Measurements from ENCODE around the gene HLA-DMA. TPM values are rescaled to one million over a fixed set of nuclear protein-coding genes. Genes with fewer than 3 reads are reported as not detected.

HLA-DMA gene
- total and polyA plus RNA-seq, 12 donors = 8.5 to 269 (median 123) TPM

DNA sequence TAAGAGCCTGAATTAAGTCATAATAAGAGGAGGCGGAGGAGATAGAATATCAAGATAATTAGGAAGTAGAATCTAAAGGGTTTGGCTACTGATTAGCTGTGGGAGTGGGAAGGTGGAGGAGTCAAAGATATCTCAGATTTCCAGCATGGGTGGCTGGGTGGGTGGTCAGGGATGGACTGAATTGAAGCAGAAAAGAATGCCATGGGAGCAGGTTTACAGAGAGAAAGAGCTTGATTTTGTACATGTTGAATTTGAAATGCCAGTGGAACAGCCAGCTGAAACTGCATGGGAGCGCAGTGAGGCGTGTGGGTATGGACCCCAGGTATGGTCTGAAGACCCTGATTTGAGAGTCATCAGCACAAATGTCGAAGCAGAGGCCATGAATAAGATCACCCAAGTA is 1.4 kb upstream of the HLA-DMA start:
- TF ChIP-seq POLR2A (IDR thresholded peaks at IDR 0.05) = no peak
- TF ChIP-seq, protein P1, sequence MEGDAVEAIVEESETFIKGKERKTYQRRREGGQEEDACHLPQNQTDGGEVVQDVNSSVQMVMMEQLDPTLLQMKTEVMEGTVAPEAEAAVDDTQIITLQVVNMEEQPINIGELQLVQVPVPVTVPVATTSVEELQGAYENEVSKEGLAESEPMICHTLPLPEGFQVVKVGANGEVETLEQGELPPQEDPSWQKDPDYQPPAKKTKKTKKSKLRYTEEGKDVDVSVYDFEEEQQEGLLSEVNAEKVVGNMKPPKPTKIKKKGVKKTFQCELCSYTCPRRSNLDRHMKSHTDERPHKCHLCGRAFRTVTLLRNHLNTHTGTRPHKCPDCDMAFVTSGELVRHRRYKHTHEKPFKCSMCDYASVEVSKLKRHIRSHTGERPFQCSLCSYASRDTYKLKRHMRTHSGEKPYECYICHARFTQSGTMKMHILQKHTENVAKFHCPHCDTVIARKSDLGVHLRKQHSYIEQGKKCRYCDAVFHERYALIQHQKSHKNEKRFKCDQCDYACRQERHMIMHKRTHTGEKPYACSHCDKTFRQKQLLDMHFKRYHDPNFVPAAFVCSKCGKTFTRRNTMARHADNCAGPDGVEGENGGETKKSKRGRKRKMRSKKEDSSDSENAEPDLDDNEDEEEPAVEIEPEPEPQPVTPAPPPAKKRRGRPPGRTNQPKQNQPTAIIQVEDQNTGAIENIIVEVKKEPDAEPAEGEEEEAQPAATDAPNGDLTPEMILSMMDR (IDR thresholded peaks at IDR 0.05) = no peak
- H3K27me3 ChIP-seq = no peaks in the 10 kb centered on the region
- H3K4me1 ChIP-seq (replicated peaks in 1 of 2) = peaks cover 0 to 19% of the 10 kb centered on the region in 2 donors
- 80 to 93% (median 89%) methylated on average over 4 of the region's 4 CpGs for WGBS, 4 donors
- H3K4me3 ChIP-seq = no peak overlapping the region
- no peaks in the 10 kb centered on the region for H3K9me3 ChIP-seq (replicated peaks in 1 of 3)
- no peaks in the 10 kb centered on the region for H3K36me3 ChIP-seq (replicated peaks in 1 of 2)
- peak in 1 of 7 donors; percentile 10 for DNase-seq
- H3K27ac ChIP-seq = no peak overlapping the region
- intact Hi-C loops (cut with DNase I) = no loop called here

- no peak for TF ChIP-seq POLR2A (IDR thresholded peaks at IDR 0.05)
- TF ChIP-seq, protein P1 (IDR thresholded peaks at IDR 0.05) = no peak
- peak in 1 of 7 donors; percentile 12 for DNase-seq
- Histone ChIP-seq H3K27me3 (no peaks in the 10 kb centered on the region), H3K9me3 (replicated peaks in 1 of 3) (no peaks in the 10 kb centered on the region), H3K36me3 (replicated peaks in 1 of 2) (no peaks in the 10 kb centered on the region), H3K4me1 (replicated peaks in 1 of 2) (peaks cover 0 to 19% of the 10 kb centered on the region in 2 donors), H3K4me3 (no peak overlapping the region), H3K27ac (peak overlapping the region in 3 of 5 donors; percentile 73 to 89 (median 75))
- intact Hi-C loops (cut with DNase I) = no loop called here
- WGBS, 4 donors = 68 to 81% (median 69%) methylated on average over 4 of the region's 4 CpGs
Observed at GRCh38 chr6:32953775-32954174, 878 bp upstream of the HLA-DMA start.

DNA sequence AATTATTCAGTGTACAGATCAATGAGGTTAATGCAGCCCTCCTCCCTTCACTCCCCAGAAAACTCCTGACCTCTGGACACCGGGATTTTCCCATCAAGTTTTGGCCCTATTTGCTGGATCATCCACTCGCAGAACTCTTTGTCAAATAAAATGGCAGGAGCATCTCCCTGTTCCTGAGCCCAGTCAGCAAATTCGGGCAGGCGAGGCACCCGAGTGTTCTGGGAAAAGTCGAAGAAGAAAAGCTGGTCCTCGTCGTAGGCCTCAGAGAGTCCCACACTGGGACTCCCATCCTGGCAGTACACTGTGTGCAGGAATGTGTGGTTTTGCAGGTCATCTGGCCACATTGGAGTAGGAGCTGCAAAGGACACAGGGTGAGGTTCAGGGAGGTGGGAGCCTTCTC is 2.4 kb downstream of the HLA-DMA start:
- H3K4me3 ChIP-seq = no peak overlapping the region
- H3K27me3 ChIP-seq = no peaks in the 10 kb centered on the region
- 87 to 92% (median 91%) methylated on average over 8 of the region's 8 CpGs for WGBS, 4 donors
- no peaks in the 10 kb centered on the region for H3K36me3 ChIP-seq (replicated peaks in 1 of 2)
- H3K9me3 ChIP-seq (replicated peaks in 1 of 3) = no peaks in the 10 kb centered on the region
- peaks cover 0 to 19% of the 10 kb centered on the region in 2 donors for H3K4me1 ChIP-seq (replicated peaks in 1 of 2)
- DNase-seq = no peak
- TF ChIP-seq POLR2A (IDR thresholded peaks at IDR 0.05) = no peak
- TF ChIP-seq, protein P1 (IDR thresholded peaks at IDR 0.05) = no peak
- intact Hi-C loops (cut with DNase I) = no loop called here
- no peak overlapping the region for H3K27ac ChIP-seq

DNA sequence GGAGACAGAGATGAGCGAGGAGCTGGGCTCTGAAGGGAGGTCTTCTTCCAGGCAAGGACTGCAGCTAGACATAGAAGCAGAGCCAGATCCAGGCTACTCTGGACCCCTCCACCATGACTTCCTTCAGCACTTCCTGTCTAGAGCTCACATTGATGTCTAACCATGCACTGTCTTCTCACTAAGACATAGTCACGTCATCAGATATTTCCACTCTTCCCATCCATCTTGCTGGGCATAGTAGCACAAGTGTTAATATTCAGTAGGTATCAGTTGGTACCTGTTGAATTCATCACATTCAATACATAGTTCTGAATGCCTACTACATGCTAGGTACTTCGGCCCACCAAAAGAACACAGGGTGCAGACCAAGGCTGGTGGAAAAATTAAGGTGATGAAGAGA is 2.9 kb downstream of the HLA-DMA start:
- Histone ChIP-seq H3K4me1 (replicated peaks in 1 of 2) (peaks cover 0 to 19% of the 10 kb centered on the region in 2 donors), H3K4me3 (no peak overlapping the region), H3K9me3 (replicated peaks in 1 of 3) (no peaks in the 10 kb centered on the region), H3K36me3 (replicated peaks in 1 of 2) (no peaks in the 10 kb centered on the region), H3K27ac (no peak overlapping the region), H3K27me3 (no peaks in the 10 kb centered on the region)
- intact Hi-C loops (cut with DNase I) = no loop called here
- no peak for TF ChIP-seq POLR2A (IDR thresholded peaks at IDR 0.05)
- TF ChIP-seq, protein P1 (IDR thresholded peaks at IDR 0.05) = no peak
- DNase-seq = no peak
- whole genome bisulfite sequencing, 4 donors = 84 to 89% (median 87%) methylated on average over 3 of the region's 3 CpGs

All from adrenal gland (tissue), 12 donors.